Muscle of leg (tissue), 11 donors: ENCODE measurements around the gene SLX9. TPM values are rescaled to one million over a fixed set of nuclear protein-coding genes. Genes with fewer than 3 reads are reported as not detected.

Experiments used
- DNase-seq: peaks from one replicate; pipeline ENCODE4 v3.0.0; 2013
- H3K27ac ChIP-seq: one replicate; pipeline ENCODE4 v1.5.1; 2013; ENCODE audit warnings: mild to moderate bottlenecking, low read length, control low read depth
- H3K27me3 ChIP-seq: one replicate; pipeline ENCODE4 v1.6.1; 2013; ENCODE audit warnings: low read length; ENCODE audit not compliant: control insufficient read depth, insufficient read depth
- H3K36me3 ChIP-seq: one replicate; pipeline ENCODE4 v1.6.1; 2013; ENCODE audit warnings: low read length; ENCODE audit not compliant: control insufficient read depth, insufficient read depth
- H3K4me1 ChIP-seq: one replicate; pipeline ENCODE4 v1.6.1; 2013; ENCODE audit warnings: low read length; ENCODE audit not compliant: control insufficient read depth, insufficient read depth
- H3K4me3 ChIP-seq: one replicate; pipeline ENCODE4 v1.5.1; 2013; ENCODE audit warnings: low read length, control low read depth
- H3K9me3 ChIP-seq: replicated peaks from 2 replicates; pipeline ENCODE4 v1.6.1; 2013; ENCODE audit warnings: low read depth, low read length; ENCODE audit not compliant: control insufficient read depth
- WGBS: methylation state at CpG from one replicate; pipeline ENCODE4 v1.1.5; 2013; ENCODE audit warnings: missing lambda C conversion rate; ENCODE audit not compliant: insufficient coverage; 5-methylcytosine and 5-hydroxymethylcytosine counted together
- polyA plus RNA-seq, 8 donors: library from polyadenylated mRNA; unstranded; fragments of 120-200 nt; gene quantifications; one replicate each; pipeline versions ENCODE4 v1.2.1 to v1.2.3, GENCODE V29; 2013; ENCODE audit warnings: inconsistent platforms in 1 of 8, low replicate concordance in 1 of 8; ENCODE audit not compliant: insufficient read length in 8 of 8, insufficient read depth in 1 of 8
- total RNA-seq: library from RNA; stranded (reverse); fragments of 120-200 nt; gene quantifications from one replicate; pipeline ENCODE4 v1.2.4, GENCODE V29; 2013

SLX9 gene
- total and polyA plus RNA-seq, 9 donors, result 16.0 to 27.5 (median 21.2) TPM

DNA sequence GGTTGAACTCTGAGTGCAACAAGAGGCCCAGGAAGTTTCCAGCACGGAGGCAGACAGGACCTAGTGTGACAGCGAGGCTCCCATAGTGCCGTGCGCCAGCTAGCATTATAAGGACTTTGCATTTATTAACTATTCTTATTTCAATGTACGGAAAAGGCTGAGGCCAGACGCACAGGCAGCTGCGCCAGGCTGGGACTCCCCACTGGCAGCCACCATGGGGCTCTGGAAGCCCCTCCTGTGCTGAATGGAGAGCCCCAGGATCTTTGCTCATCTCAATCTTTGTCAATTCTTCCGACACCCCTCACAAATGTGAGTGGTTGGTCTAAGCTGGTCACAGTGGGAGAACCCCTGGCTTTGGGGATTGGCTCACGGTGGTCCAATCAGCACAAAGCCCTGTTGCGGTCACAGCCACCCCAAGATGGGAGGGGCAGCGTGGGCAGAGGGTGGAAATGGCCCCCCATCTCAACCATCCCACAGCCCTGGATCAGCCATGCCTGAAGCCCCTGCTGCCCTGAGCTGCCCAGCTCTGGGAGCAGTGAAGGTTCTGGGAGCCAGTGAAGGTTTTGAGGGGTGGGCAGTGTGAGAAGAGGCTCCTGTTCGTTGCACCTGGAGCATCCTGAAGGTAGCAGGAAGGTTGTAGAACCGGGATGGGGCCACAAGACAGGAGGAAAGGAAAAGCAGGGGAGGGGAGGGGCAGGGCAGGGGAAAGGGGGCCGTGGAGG, 75.1 kb downstream of the SLX9 start:
- H3K27me3 ChIP-seq, result peaks cover 7% of the 10 kb centered on the region
- H3K4me1 ChIP-seq, result peaks cover 76% of the 10 kb centered on the region
- DNase-seq, result no peak
- H3K4me3 ChIP-seq, result no peak overlapping the region
- H3K27ac ChIP-seq, result no peak overlapping the region
- H3K9me3 ChIP-seq, result no peaks in the 10 kb centered on the region
- 95% methylated on average over 4 of the region's 14 CpGs for WGBS
- no peaks in the 10 kb centered on the region for H3K36me3 ChIP-seq

DNA sequence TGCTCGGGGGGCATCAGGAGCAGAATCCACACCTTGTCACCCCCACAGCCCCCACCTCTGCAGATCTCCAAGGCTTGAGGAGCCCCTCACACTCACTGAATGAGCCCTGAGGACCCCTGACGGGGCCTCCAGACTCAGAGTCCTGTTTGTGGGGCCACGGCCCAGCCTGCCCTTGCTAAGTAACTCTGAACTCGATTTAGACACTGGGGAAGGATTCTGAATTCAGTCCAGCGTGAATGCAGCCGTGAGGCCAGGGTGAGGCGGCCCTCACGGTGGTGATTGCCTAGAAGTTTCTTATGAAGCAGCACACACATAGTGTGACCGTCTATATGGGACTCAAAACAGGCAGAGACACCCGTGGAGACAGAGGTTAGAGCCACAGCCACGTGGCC, 75.6 kb downstream of the SLX9 start:
- Histone ChIP-seq H3K9me3 (no peaks in the 10 kb centered on the region), H3K4me1 (peaks cover 81% of the 10 kb centered on the region), H3K27ac (peak overlapping the region; percentile 26), H3K36me3 (no peaks in the 10 kb centered on the region), H3K4me3 (no peak overlapping the region), H3K27me3 (peaks cover 7% of the 10 kb centered on the region)
- 31% methylated on average over 10 of the region's 11 CpGs for WGBS
- no peak for DNase-seq

DNA sequence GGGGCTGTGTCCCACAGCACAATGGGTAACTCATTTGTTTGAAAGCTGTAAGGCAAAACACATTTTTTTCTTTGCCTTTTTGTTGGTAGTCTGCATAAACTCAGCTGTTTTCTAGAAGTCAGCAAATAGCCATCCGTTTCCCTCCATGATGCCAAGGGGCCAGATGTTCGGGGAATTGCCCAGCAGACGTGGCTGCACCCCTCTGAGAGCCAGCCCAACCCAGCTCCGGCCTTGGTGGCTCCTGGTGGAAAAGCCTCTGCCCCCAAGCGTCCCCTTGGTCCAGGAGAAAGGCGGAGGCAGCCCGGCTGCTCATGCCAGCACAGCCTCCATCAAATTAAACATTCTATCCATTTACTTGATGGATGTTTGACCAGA, 76.2 kb downstream of the SLX9 start:
- 14% methylated on average over 4 of the region's 7 CpGs for WGBS
- no peak for DNase-seq
- Histone ChIP-seq H3K27ac (peak overlapping the region; percentile 26), H3K27me3 (peaks cover 5% of the 10 kb centered on the region), H3K4me3 (no peak overlapping the region), H3K9me3 (no peaks in the 10 kb centered on the region), H3K4me1 (peaks cover 79% of the 10 kb centered on the region), H3K36me3 (no peaks in the 10 kb centered on the region)

GRCh38 chr21:45016406-45017038, 76.7 kb downstream of the SLX9 start:
- no peak overlapping the region for H3K4me3 ChIP-seq
- H3K27ac ChIP-seq, result peak overlapping the region; percentile 65
- H3K36me3 ChIP-seq, result no peaks in the 10 kb centered on the region
- 39% methylated on average over 15 of the region's 15 CpGs for WGBS
- DNase-seq, result peak; percentile 70
- no peaks in the 10 kb centered on the region for H3K9me3 ChIP-seq
- H3K27me3 ChIP-seq, result peaks cover 5% of the 10 kb centered on the region
- H3K4me1 ChIP-seq, result peaks cover 76% of the 10 kb centered on the region

DNA sequence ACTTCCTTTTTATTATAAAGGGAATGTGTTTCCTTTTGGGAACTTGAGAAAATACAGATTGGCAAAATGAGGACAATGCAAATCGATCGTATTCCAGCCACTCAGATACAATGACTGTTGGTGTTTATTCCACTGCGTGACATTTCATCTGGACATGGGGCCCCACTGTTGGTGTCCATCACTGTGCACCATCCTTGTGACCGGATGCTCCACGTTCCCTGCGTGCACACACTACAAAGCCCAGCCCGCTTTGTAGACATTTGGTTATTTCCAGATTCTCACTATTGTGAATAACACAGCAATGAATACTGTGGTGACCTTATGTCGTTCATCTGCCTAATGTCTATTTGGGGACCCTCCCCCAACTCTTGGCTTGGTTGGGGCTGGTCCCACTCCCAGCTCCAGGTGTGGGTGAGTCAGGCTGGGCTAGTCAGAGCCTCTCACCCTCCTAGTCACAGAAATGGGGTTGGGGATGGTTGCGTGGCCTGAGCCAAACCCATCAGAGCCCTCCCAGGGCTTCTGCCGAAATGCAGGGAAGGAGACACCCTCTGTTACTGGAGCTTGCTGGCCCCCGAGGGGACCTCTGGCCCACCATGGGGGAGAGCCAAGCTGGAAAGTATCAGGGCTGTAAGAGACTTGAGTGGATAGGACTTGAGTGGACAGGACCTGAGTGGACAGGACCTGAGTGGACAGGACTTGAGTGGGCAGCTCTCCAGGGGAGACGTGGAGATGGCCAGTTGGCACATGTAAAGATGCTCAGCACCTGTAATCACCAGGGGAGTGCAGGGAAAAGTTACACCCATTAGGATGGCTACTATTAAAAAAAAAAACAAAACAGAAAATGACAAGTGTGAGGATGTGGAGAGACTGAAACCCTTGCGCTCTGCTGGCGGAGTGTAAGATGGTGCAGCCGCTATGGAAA, 77.5 kb downstream of the SLX9 start:
- Histone ChIP-seq H3K27me3 (peaks cover 5% of the 10 kb centered on the region), H3K27ac (peak overlapping the region; percentile 65), H3K4me3 (no peak overlapping the region), H3K9me3 (no peaks in the 10 kb centered on the region), H3K36me3 (no peaks in the 10 kb centered on the region), H3K4me1 (peaks cover 69% of the 10 kb centered on the region)
- DNase-seq, result no peak
- WGBS, result 38% methylated on average over 5 of the region's 15 CpGs

DNA sequence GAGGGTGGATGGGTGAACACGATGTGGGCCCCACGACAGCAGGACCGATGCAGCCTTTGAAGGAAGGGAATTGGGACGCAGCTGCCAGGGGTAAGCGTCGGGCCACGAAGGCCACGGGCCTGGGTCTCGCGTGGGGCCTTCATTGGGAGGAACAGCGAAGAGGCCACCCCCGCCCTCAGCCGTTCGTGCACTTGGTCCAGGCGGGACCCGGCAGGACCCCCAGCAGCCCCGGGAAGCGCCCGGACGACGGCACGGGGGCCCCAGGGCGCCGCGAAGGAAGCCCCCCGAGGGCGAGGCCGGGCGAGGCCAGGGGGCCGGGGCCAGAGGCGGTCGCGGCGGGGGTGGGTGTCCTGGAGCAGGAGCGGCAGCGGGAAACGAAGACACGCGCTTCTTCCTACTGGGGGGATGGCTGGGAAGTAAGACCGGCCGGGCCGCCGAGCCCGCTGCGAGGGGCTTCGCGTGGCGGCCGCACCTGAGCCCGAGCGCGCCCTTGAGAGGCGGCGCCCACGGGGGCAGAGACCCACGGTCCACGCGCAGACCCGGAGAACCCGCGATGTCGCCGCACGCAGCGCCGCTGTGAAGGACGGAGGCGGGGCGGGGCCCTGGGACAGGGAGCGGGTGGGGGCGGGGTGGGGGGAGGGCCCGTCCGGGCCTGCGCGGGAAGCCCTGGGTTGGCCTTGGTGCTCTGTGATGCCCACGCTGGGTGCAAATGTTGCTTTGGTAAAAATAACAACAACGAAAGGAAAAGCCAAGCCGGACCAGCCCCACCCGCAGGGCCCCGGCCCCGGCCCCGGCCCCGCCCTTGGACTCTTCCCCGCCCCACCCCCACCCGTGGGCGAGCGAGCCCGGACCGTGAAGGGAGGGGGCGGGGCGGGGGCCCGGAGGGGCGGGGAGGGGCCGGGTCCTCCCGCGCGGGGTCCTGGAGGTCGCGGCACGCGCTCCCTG, 78.6 kb downstream of the SLX9 start:
- Histone ChIP-seq H3K9me3 (no peaks in the 10 kb centered on the region), H3K4me1 (peaks cover 59% of the 10 kb centered on the region), H3K27me3 (peaks cover 7% of the 10 kb centered on the region), H3K36me3 (no peaks in the 10 kb centered on the region), H3K27ac (no peak overlapping the region), H3K4me3 (peak overlapping the region; percentile 9)
- no peak for DNase-seq
- WGBS, result 5% methylated on average over 68 of the region's 101 CpGs

GRCh38 chr21:45019076-45019886, 79.5 kb downstream of the SLX9 start:
- 41% methylated on average over 60 of the region's 60 CpGs for WGBS
- H3K4me3 ChIP-seq, result no peak overlapping the region
- H3K27me3 ChIP-seq, result peaks cover 7% of the 10 kb centered on the region
- H3K36me3 ChIP-seq, result no peaks in the 10 kb centered on the region
- H3K27ac ChIP-seq, result no peak overlapping the region
- no peak for DNase-seq
- H3K4me1 ChIP-seq, result peaks cover 52% of the 10 kb centered on the region
- no peaks in the 10 kb centered on the region for H3K9me3 ChIP-seq

- no peak for DNase-seq
- 79% methylated on average over 17 of the region's 19 CpGs for WGBS
- H3K27ac ChIP-seq, result no peak overlapping the region
- no peaks in the 10 kb centered on the region for H3K36me3 ChIP-seq
- no peak overlapping the region for H3K4me3 ChIP-seq
- H3K4me1 ChIP-seq, result peaks cover 45% of the 10 kb centered on the region
- no peaks in the 10 kb centered on the region for H3K9me3 ChIP-seq
- peaks cover 7% of the 10 kb centered on the region for H3K27me3 ChIP-seq
Observed at GRCh38 chr21:45019887-45020537, 80.2 kb downstream of the SLX9 start.
